Stomach (tissue), 9 donors: ENCODE data around the gene PTGER1. TPM values are rescaled to one million over a fixed set of nuclear protein-coding genes. Genes with fewer than 3 reads are reported as not detected.
A peak's percentile ranks its signal among the peaks of the same experiment; 100 is the strongest.
"Not testable (repeated sequence)": the region's sequence is repeated elsewhere in the genome, so short reads cannot be mapped to it uniquely, and the experiment has no call there.

ENCODE experiments used
- DNase-seq, 2 donors: peaks; one replicate each; pipeline versions ENCODE4 v3.0.0 to v3.0.0-alpha.2; 2013 to 2019
- H3K27ac ChIP-seq, 5 donors: fragments of 200-600 bp in 4 of 5; sonication (generic) in 4 of 5; one replicate each; pipeline ENCODE4 v1.5.1; 2013 to 2019; ENCODE audit warnings: mild to moderate bottlenecking in 1 of 5, moderate library complexity in 1 of 5
- H3K27me3 ChIP-seq, 3 donors: fragments of 200-600 bp; sonication (generic); one replicate each; pipeline ENCODE4 v1.5.1; 2017 to 2019; ENCODE audit warnings: mixed run types in 1 of 3
- H3K36me3 ChIP-seq, 4 donors: fragments of 200-600 bp; sonication (generic); 1 replicate in 3 of 4; 2 replicates in 1 of 4; pipeline ENCODE4 v1.5.1; 2016 to 2019
- H3K4me1 ChIP-seq, 4 donors: fragments of 200-600 bp; sonication (generic); one replicate each; pipeline ENCODE4 v1.5.1; 2016 to 2019
- H3K4me3 ChIP-seq, 4 donors: fragments of 200-600 bp; sonication (generic) in 3 of 4; one replicate each; pipeline ENCODE4 v1.5.1; 2016 to 2019; ENCODE audit warnings: mild to moderate bottlenecking in 1 of 4
- H3K9me3 ChIP-seq, 4 donors: fragments of 200-600 bp; sonication (generic); one replicate each; pipeline ENCODE4 v1.5.1; 2016 to 2019
- CTCF ChIP-seq, 7 experiments: fragments of 450-650 bp in 4 of 7; fragments of 200-600 bp in 3 of 7; sonication (generic) in 3 of 7; IDR thresholded peaks; one replicate each; pipeline ENCODE4 v1.5.1; 2016 to 2019; ENCODE audit warnings: antibody characterized with exemption in 7 of 7, control low read depth in 2 of 7, mild to moderate bottlenecking in 1 of 7
- EP300 ChIP-seq: sonication (generic); formaldehyde crosslinking; IDR thresholded peaks from one replicate; pipeline ENCODE4 v1.6.1; 2017; ENCODE audit warnings: antibody characterized with exemption
- POLR2A ChIP-seq, 4 donors: fragments of 450-650 bp; IDR thresholded peaks; one replicate each; pipeline ENCODE4 v1.6.1; 2016; ENCODE audit warnings: antibody characterized with exemption in 4 of 4, control low read depth in 2 of 4, mild to moderate bottlenecking in 1 of 4, moderate library complexity in 1 of 4
- POLR2AphosphoS5 ChIP-seq, 3 donors: sonication (generic); formaldehyde crosslinking; IDR thresholded peaks; one replicate each; pipeline ENCODE4 v1.6.1; 2016; ENCODE audit warnings: antibody characterized with exemption in 3 of 3
- WGBS, 5 donors: extraction: QIAGEN DNeasy Blood & Tissue Kit in 3 of 5; methylation state at CpG; one replicate each; pipeline versions ENCODE4 v1.1.5 to v1.1.7; 2013 to 2018; 5-methylcytosine and 5-hydroxymethylcytosine counted together
- intact Hi-C: fragments of 100-400 bp; cut with DNase I; formaldehyde crosslinking; loops from one replicate; pipeline ENCODE4 v1.15.1; 2023; ENCODE audit warnings: low total_unique reads
- polyA plus RNA-seq, 3 donors: library from polyadenylated mRNA; stranded (reverse); fragments of 200-250 nt; gene quantifications; one replicate each; pipeline ENCODE4 v1.2.3, GENCODE V29; 2013
- total RNA-seq, 5 donors: library from RNA; depleted of rRNA; stranded (reverse); fragments of >200 nt; gene quantifications; one replicate each; pipeline versions ENCODE4 v1.1.0 to v1.2.3, GENCODE V29; 2014 to 2016
- donor health status: healthy with polysubstance abuse.
- donor health status: Bipolar disorder and iron deficiency.
- donor health status: healthy.

Gene PTGER1
- total and polyA plus RNA-seq, 8 donors, result 1.2 to 3.4 (median 2.4) TPM; not detected in 4

- no peak for DNase-seq
- no peak overlapping the region for H3K27ac ChIP-seq
- intact Hi-C loops, result no loop called here
- peaks cover 39 to 96% (median 93%) of the 10 kb centered on the region in 4 donors for H3K36me3 ChIP-seq
- WGBS, 5 donors, result 69 to 94% (median 91%) methylated on average over 2 of the region's 2 CpGs
- H3K4me3 ChIP-seq, result no peak overlapping the region
- no peaks in the 10 kb centered on the region for H3K27me3 ChIP-seq
- peaks cover 0 to 4% (median 0%) of the 10 kb centered on the region in 4 donors for H3K4me1 ChIP-seq
- no peak for TF ChIP-seq EP300
- no peak for TF ChIP-seq CTCF (IDR thresholded peaks at IDR 0.05)
- H3K9me3 ChIP-seq, result no peaks in the 10 kb centered on the region
These were observed 14.2 kb downstream of the PTGER1 start for GRCh38 chr19:14460935-14461334.

GRCh38 chr19:14459703-14460102, 15.5 kb downstream of the PTGER1 start:
- Histone ChIP-seq H3K4me3 (no peak overlapping the region), H3K36me3 (peaks cover 35 to 96% (median 92%) of the 10 kb centered on the region in 4 donors), H3K9me3 (no peaks in the 10 kb centered on the region), H3K27ac (peak overlapping the region in 1 of 5 donors; percentile 52), H3K27me3 (no peaks in the 10 kb centered on the region), H3K4me1 (peaks cover 0 to 4% (median 0%) of the 10 kb centered on the region in 4 donors)
- intact Hi-C loops, result no loop called here
- DNase-seq, result peak in 1 of 2 donors; percentile 36
- no peak for TF ChIP-seq EP300
- no peak for TF ChIP-seq CTCF (IDR thresholded peaks at IDR 0.05)
- 60 to 85% (median 76%) methylated on average over 5 of the region's 5 CpGs for WGBS, 5 donors

- 96 to 99% (median 97%) methylated on average over 3 of the region's 3 CpGs for WGBS, 5 donors
- H3K4me3 ChIP-seq, H3K9me3 ChIP-seq, DNase-seq, H3K27me3 ChIP-seq, H3K27ac ChIP-seq, H3K4me1 ChIP-seq, intact Hi-C loops: not testable (repeated sequence)
- H3K36me3 ChIP-seq, result peaks cover 69 to 96% (median 94%) of the 10 kb centered on the region in 4 donors
These were observed 22.9 kb downstream of the PTGER1 start for GRCh38 chr19:14452303-14452702.

GRCh38 chr19:14450876-14451275, 24.3 kb downstream of the PTGER1 start:
- peak overlapping the region in 1 of 5 donors; percentile 1 for H3K27ac ChIP-seq
- 96 to 100% (median 98%) methylated on average over 16 to 19 of the region's 19 CpGs for WGBS, 5 donors
- no peak for DNase-seq
- no peak for TF ChIP-seq POLR2A (IDR thresholded peaks at IDR 0.05)
- no peak for TF ChIP-seq POLR2AphosphoS5 (IDR thresholded peaks at IDR 0.05)
- TF ChIP-seq EP300, result no peak
- TF ChIP-seq CTCF (IDR thresholded peaks at IDR 0.05), result no peak
- H3K4me3 ChIP-seq, result no peak overlapping the region
- no peaks in the 10 kb centered on the region for H3K9me3 ChIP-seq
- no peaks in the 10 kb centered on the region for H3K27me3 ChIP-seq
- H3K4me1 ChIP-seq, result no peaks in the 10 kb centered on the region
- H3K36me3 ChIP-seq, result peaks cover 82 to 100% (median 99%) of the 10 kb centered on the region in 4 donors
- intact Hi-C loops, result no loop called here

GRCh38 chr19:14450168-14450874, 24.8 kb downstream of the PTGER1 start:
- Histone ChIP-seq H3K27ac (peak overlapping the region in 1 of 5 donors; percentile 1), H3K4me3 (no peak overlapping the region), H3K36me3 (peaks cover 80 to 100% (median 100%) of the 10 kb centered on the region in 4 donors), H3K4me1 (no peaks in the 10 kb centered on the region), H3K9me3 (no peaks in the 10 kb centered on the region), H3K27me3 (no peaks in the 10 kb centered on the region)
- intact Hi-C loops, result no loop called here
- no peak for TF ChIP-seq POLR2A (IDR thresholded peaks at IDR 0.05)
- peak in 1 of 2 donors; percentile 48 for DNase-seq
- WGBS, 5 donors, result 82 to 88% (median 84%) methylated on average over 21 to 30 of the region's 30 CpGs
